Endothelial cell of umbilical vein (primary cell): Measurements from ENCODE around the gene SCAMP1. TPM values are rescaled to one million over a fixed set of nuclear protein-coding genes. Genes with fewer than 3 reads are reported as not detected.

Experiments used
- BruUV-seq: library from RNA; stranded (reverse); fragments of 400-500 nt; replicated peaks from 2 replicates; lab custom pipeline; 2021; lab: Mats Ljungman, UMichigan
- CTCF ChIA-PET: fragments of 300-600, 350-600 bp; sonication (Branson Sonifier 250); formaldehyde crosslinking; loops from one replicate; lab custom pipeline; 2021; ENCODE audit warnings: antibody characterized with exemption, inconsistent platforms; lab: Charles Lee
- POLR2A ChIA-PET: fragments of 300-600, 350-600 bp; sonication (Branson Sonifier 250); formaldehyde crosslinking; loops from one replicate; lab custom pipeline; 2021; ENCODE audit warnings: antibody characterized with exemption, inconsistent platforms; lab: Charles Lee
- DNase-seq: peaks from one replicate; pipeline ENCODE4 v3.0.0-alpha.2; 2011; ENCODE audit warnings: low read depth, low spot score
- FAIRE-seq: peaks from 2 replicates; lab custom pipeline; 2011; peaks lifted over from hg19 to GRCh38; lab: Jason Lieb, UNC
- H2AFZ ChIP-seq: 2 replicates; pipeline ENCODE4 v1.6.0; 2012; ENCODE audit warnings: low read depth, low read length, control low read depth, inconsistent platforms
- H3K27ac ChIP-seq: 2 replicates; pipeline ENCODE4 v1.5.1; 2011; ENCODE audit warnings: low read depth, mild to moderate bottlenecking, control low read depth, low read length, moderate library complexity; ENCODE audit not compliant: insufficient read depth
- H3K27me3 ChIP-seq, 2 experiments: 2 replicates each; pipeline versions ENCODE4 v1.6.0 to v1.6.1; 2011; ENCODE audit warnings: low read length in 2 of 2, mixed read lengths in 1 of 2; ENCODE audit not compliant: control insufficient read depth in 2 of 2, insufficient read depth in 2 of 2
- H3K36me3 ChIP-seq, 2 experiments: 2 replicates in 1 of 2; 3 replicates in 1 of 2; pipeline ENCODE4 v1.5.1; 2011; ENCODE audit warnings: low read length in 2 of 2, mild to moderate bottlenecking in 1 of 2, moderate library complexity in 1 of 2; ENCODE audit not compliant: control insufficient read depth in 2 of 2, insufficient read depth in 2 of 2; ENCODE audit errors: extremely low read depth in 1 of 2
- H3K4me1 ChIP-seq: 3 replicates; pipeline ENCODE4 v1.5.1; 2011; ENCODE audit warnings: mild to moderate bottlenecking, low read length; ENCODE audit not compliant: control insufficient read depth, insufficient read depth; ENCODE audit errors: extremely low read depth
- H3K4me2 ChIP-seq: 2 replicates; pipeline ENCODE4 v1.6.1; 2011; ENCODE audit warnings: low read length, control low read depth, mixed read lengths; ENCODE audit not compliant: insufficient read depth
- H3K4me3 ChIP-seq, 3 experiments: fragments of 200-600 bp in 1 of 3; sonication (generic), shearing (Covaris generic) in 1 of 3; replicated peaks in 1 of 3; 2 replicates each; pipeline ENCODE4 v1.5.1; 2011 to 2016; ENCODE audit warnings: control low read depth in 3 of 3, low read length in 3 of 3, mild to moderate bottlenecking in 2 of 3, inconsistent platforms in 1 of 3, low read depth in 1 of 3, moderate library complexity in 1 of 3; ENCODE audit not compliant: insufficient read depth in 1 of 3
- H3K79me2 ChIP-seq: 2 replicates; pipeline ENCODE4 v1.6.0; 2012; ENCODE audit warnings: low read length, inconsistent platforms; ENCODE audit not compliant: control insufficient read depth, insufficient read depth
- H3K9ac ChIP-seq: replicated peaks from 2 replicates; pipeline ENCODE3; 2011; ENCODE audit warnings: low read length, control low read depth; ENCODE audit not compliant: insufficient read depth; ENCODE audit errors: extremely low read depth
- H3K9me1 ChIP-seq: replicated peaks from 3 replicates; pipeline ENCODE4 v1.6.0; 2011; ENCODE audit warnings: mild to moderate bottlenecking, low read length; ENCODE audit not compliant: control insufficient read depth, insufficient read depth; ENCODE audit errors: extremely low read depth
- H3K9me3 ChIP-seq: replicated peaks from 2 replicates; pipeline ENCODE4 v1.5.1; 2012; ENCODE audit warnings: low read length, inconsistent platforms; ENCODE audit not compliant: control insufficient read depth, insufficient read depth
- H4K20me1 ChIP-seq: replicated peaks from 2 replicates; pipeline ENCODE3; 2011; ENCODE audit warnings: mild to moderate bottlenecking, low read length; ENCODE audit not compliant: control insufficient read depth, insufficient read depth; ENCODE audit errors: extremely low read depth
- EZH2 ChIP-seq: IDR thresholded peaks from 2 replicates; pipeline ENCODE4 v1.6.1; 2012; ENCODE audit warnings: borderline replicate concordance, low read depth, mild to moderate bottlenecking, moderate library complexity, low read length, inconsistent platforms; ENCODE audit not compliant: severe bottlenecking
- FOS ChIP-seq: IDR thresholded peaks from 2 replicates; pipeline ENCODE4 v1.6.1; 2011; ENCODE audit warnings: mild to moderate bottlenecking, low read length, moderate library complexity, borderline replicate concordance; ENCODE audit not compliant: insufficient read depth
- GATA2 ChIP-seq: IDR thresholded peaks from 2 replicates; pipeline ENCODE4 v1.7.0; 2011; ENCODE audit warnings: low read depth, mild to moderate bottlenecking, moderate library complexity, mixed read lengths, low read length; ENCODE audit not compliant: insufficient read length, insufficient read depth
- JUN ChIP-seq: IDR thresholded peaks from 2 replicates; pipeline ENCODE4 v1.6.1; 2011; ENCODE audit warnings: borderline replicate concordance, low read depth; ENCODE audit not compliant: insufficient read length, insufficient read depth
- dilution Hi-C: fragments of 300-500 bp; cut with MboI; formaldehyde crosslinking; loops from one replicate; pipeline ENCODE4 v1.15.0; 2019; ENCODE audit warnings: low sequenced_read_pairs; ENCODE audit not compliant: extremely low pct_ligation_motif_present
- intact Hi-C: fragments of 100-400 bp; cut with micrococcal nuclease; formaldehyde crosslinking; loops from one replicate; pipeline ENCODE4 v1.10.0; 2022
- polyA plus RNA-seq, 4 experiments: library from polyadenylated mRNA; depleted of rRNA in 3 of 4; stranded (reverse) in 3 of 4; unstranded in 1 of 4; fragments of >200 nt; gene quantifications; 2 replicates each; pipeline versions ENCODE4 v1.2.1 to v1.2.3, GENCODE V29; 2011 to 2012; ENCODE audit warnings: missing spikeins in 1 of 4
- total RNA-seq: library from RNA; stranded (reverse); gene quantifications from 2 replicates; pipeline ENCODE4 v1.2.3, GENCODE V29; 2021
- TF ChIP-seq, protein P1 (sequence below): IDR thresholded peaks from 2 replicates; pipeline ENCODE4 v1.6.1; 2011; ENCODE audit not compliant: insufficient read depth, insufficient read length
- TF ChIP-seq, protein P2 (sequence below), 2 donors: IDR thresholded peaks; 1 replicate in 1 of 2; 2 replicates in 1 of 2; pipeline ENCODE4 v1.5.1; 2011; ENCODE audit warnings: low read length in 2 of 2, mild to moderate bottlenecking in 2 of 2, moderate library complexity in 2 of 2, control low read depth in 1 of 2, inconsistent platforms in 1 of 2, low read depth in 1 of 2; ENCODE audit not compliant: insufficient read depth in 1 of 2; ENCODE audit errors: extremely low read depth in 1 of 2

SCAMP1 gene
- total and polyA plus RNA-seq, 2 donors (not counting 3 experiments of a cell fraction or from before 2014, with no cell fraction given): 13.7 to 29.0 TPM

DNA sequence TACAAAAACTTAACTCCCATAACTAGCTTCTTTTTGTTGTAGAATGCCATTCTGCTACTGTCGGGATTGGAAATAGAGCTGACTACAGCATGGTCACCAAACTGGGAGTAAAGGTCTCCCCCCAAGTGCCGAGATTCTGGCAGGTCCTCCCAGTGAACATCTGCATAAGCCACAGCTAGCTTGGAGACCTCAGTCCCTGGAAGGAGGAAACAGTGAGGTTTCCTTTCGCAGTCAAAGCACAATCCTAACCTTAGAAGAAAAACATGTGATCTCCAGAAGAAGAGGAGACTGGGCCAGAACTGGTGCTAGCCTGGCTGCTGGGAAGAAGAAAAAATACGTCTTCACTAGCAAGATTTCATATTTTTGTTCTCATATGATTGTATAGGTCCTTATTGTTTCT, 127.4 kb downstream of the SCAMP1 start:
- H3K9me3 ChIP-seq: no peaks in the 10 kb centered on the region
- peaks cover 11% of the 10 kb centered on the region in 2 experiments for H3K36me3 ChIP-seq
- DNase-seq (no peak), FAIRE-seq (no peak)
- H4K20me1 ChIP-seq: no peaks in the 10 kb centered on the region
- no peaks in the 10 kb centered on the region for H3K27me3 ChIP-seq
- dilution Hi-C loops (no loop called here), intact Hi-C loops (no loop called here)
- H2AFZ ChIP-seq: no peak overlapping the region
- no peak overlapping the region for H3K27ac ChIP-seq
- TF ChIP-seq EZH2 (no peak), FOS (no peak), JUN (no peak), GATA2 (no peak)
- TF ChIP-seq, protein P1, sequence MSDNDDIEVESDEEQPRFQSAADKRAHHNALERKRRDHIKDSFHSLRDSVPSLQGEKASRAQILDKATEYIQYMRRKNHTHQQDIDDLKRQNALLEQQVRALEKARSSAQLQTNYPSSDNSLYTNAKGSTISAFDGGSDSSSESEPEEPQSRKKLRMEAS: no peak
- TF ChIP-seq, protein P2, sequence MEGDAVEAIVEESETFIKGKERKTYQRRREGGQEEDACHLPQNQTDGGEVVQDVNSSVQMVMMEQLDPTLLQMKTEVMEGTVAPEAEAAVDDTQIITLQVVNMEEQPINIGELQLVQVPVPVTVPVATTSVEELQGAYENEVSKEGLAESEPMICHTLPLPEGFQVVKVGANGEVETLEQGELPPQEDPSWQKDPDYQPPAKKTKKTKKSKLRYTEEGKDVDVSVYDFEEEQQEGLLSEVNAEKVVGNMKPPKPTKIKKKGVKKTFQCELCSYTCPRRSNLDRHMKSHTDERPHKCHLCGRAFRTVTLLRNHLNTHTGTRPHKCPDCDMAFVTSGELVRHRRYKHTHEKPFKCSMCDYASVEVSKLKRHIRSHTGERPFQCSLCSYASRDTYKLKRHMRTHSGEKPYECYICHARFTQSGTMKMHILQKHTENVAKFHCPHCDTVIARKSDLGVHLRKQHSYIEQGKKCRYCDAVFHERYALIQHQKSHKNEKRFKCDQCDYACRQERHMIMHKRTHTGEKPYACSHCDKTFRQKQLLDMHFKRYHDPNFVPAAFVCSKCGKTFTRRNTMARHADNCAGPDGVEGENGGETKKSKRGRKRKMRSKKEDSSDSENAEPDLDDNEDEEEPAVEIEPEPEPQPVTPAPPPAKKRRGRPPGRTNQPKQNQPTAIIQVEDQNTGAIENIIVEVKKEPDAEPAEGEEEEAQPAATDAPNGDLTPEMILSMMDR (IDR thresholded peaks at IDR 0.05; ENCODE audit: extremely low read depth in 1 of 2, insufficient read depth in 1 of 2, low read depth in 1 of 2, low read length in 2 of 2): no peak
- ChIA-PET POLR2A (no interaction called here), CTCF (interaction anchor here (1.5 kb wide), 1 partner anchor 46 kb away, joined by 4 read pairs; no protein-coding TSS in a partner anchor)
- H3K79me2 ChIP-seq: no peaks in the 10 kb centered on the region
- no TSS peak for BruUV-seq
- H3K4me2 ChIP-seq: no peak overlapping the region
- H3K9me1 ChIP-seq: no peaks in the 10 kb centered on the region
- peaks cover 14% of the 10 kb centered on the region for H3K4me1 ChIP-seq
- H3K9ac ChIP-seq: no peak overlapping the region
- H3K4me3 ChIP-seq: no peak overlapping the region
